ENCODE measurements around the gene TRAK1.

TRAK1 gene

DNA sequence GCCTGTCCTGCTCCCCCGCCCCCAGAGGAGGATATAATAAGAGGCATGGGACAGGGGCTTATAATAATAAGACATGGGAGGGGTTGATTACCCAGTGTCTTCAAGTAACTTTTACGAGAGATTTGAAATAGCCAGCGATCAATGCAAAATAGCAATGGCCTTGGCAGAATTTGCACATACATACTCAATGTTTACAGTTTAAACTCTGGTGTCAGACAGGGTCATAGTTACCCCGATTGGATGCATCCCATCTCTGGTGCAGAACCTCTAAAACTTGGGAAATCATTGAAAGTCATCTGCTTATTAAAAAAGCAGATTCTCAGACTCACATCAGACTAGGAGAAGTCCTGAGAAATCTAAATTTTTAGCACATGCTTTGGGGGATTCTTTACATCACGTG is 61.0 kb downstream of the TRAK1 start:
- H3K9me3 ChIP-seq (ENCODE audit: control extremely low read depth in 1 of 5, control insufficient read depth in 4 of 5, insufficient read depth in 2 of 5, low read depth in 1 of 5, low read length in 4 of 5): no peaks in the 10 kb centered on the region
- ChIA-PET CTCF (interaction anchor here (1.6 kb wide), 1 partner anchor 40 kb away, joined by 7 read pairs; no protein-coding TSS in a partner anchor), POLR2A (no interaction called here)
- no peak overlapping the region for H3K27ac ChIP-seq (ENCODE audit: insufficient read depth in 1 of 2, low read depth in 1 of 2, low read length in 2 of 2, poor library complexity in 1 of 2, severe bottlenecking in 2 of 2)
- 100% methylated on average over 4 of the region's 5 CpGs for WGBS (ENCODE audit: insufficient coverage)
- no peak overlapping the region for H3K4me3 ChIP-seq (ENCODE audit: control insufficient read depth in 1 of 7, extremely low read depth in 1 of 7, insufficient read depth in 4 of 7, low read depth in 2 of 7, low read length in 6 of 7)
- peaks cover 0 to 3% (median 1%) of the 10 kb centered on the region in 4 experiments for H3K36me3 ChIP-seq (ENCODE audit: control insufficient read depth in 4 of 4, insufficient read depth in 4 of 4, low read length in 3 of 4)
- peaks cover 0 to 15% (median 9%) of the 10 kb centered on the region in 4 experiments for H3K4me1 ChIP-seq (ENCODE audit: control extremely low read depth in 1 of 4, control insufficient read depth in 4 of 4, insufficient read depth in 4 of 4, low read length in 3 of 4)
- no peaks in the 10 kb centered on the region for H3K27me3 ChIP-seq (replicated peaks in 2 of 5; ENCODE audit: control insufficient read depth in 4 of 5, insufficient read depth in 5 of 5, low read length in 4 of 5)
- no peak for DNase-seq

DNA sequence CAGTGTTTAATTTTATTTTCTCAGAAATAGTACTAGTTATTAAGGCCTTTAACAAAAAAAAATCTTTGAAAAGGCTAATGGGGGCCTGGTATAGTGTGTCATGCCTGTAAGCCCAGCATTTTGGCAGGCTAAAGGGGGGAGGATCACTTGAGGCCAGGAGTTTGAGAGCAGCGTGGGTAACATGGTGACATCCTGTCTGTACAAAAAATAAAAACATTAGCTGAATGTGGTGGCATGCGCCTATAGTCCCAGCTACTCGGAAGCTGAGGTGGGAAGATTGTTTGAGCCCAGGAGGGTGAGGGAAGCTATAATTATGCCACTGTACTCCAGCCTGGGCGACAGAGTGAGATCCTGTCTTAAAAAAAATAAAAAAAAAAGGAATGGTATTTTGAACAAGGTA is 61.9 kb downstream of the TRAK1 start:
- Histone ChIP-seq H3K4me1 (ENCODE audit: control extremely low read depth in 1 of 4, control insufficient read depth in 4 of 4, insufficient read depth in 4 of 4, low read length in 3 of 4) (peaks cover 0 to 14% (median 4%) of the 10 kb centered on the region in 4 experiments), H3K36me3 (ENCODE audit: control insufficient read depth in 4 of 4, insufficient read depth in 4 of 4, low read length in 3 of 4) (peaks cover 0 to 3% (median 1%) of the 10 kb centered on the region in 4 experiments), H3K4me3 (ENCODE audit: control insufficient read depth in 1 of 7, extremely low read depth in 1 of 7, insufficient read depth in 4 of 7, low read depth in 2 of 7, low read length in 6 of 7) (no peak overlapping the region), H3K27ac (ENCODE audit: insufficient read depth in 1 of 2, low read depth in 1 of 2, low read length in 2 of 2, poor library complexity in 1 of 2, severe bottlenecking in 2 of 2) (no peak overlapping the region), H3K27me3 (replicated peaks in 2 of 5; ENCODE audit: control insufficient read depth in 4 of 5, insufficient read depth in 5 of 5, low read length in 4 of 5) (no peaks in the 10 kb centered on the region), H3K9me3 (ENCODE audit: control extremely low read depth in 1 of 5, control insufficient read depth in 4 of 5, insufficient read depth in 2 of 5, low read depth in 1 of 5, low read length in 4 of 5) (no peaks in the 10 kb centered on the region)
- ChIA-PET POLR2A (no interaction called here), CTCF (no interaction called here)
- 84% methylated on average over 3 of the region's 4 CpGs for WGBS (ENCODE audit: insufficient coverage)
- no peak for DNase-seq

DNA sequence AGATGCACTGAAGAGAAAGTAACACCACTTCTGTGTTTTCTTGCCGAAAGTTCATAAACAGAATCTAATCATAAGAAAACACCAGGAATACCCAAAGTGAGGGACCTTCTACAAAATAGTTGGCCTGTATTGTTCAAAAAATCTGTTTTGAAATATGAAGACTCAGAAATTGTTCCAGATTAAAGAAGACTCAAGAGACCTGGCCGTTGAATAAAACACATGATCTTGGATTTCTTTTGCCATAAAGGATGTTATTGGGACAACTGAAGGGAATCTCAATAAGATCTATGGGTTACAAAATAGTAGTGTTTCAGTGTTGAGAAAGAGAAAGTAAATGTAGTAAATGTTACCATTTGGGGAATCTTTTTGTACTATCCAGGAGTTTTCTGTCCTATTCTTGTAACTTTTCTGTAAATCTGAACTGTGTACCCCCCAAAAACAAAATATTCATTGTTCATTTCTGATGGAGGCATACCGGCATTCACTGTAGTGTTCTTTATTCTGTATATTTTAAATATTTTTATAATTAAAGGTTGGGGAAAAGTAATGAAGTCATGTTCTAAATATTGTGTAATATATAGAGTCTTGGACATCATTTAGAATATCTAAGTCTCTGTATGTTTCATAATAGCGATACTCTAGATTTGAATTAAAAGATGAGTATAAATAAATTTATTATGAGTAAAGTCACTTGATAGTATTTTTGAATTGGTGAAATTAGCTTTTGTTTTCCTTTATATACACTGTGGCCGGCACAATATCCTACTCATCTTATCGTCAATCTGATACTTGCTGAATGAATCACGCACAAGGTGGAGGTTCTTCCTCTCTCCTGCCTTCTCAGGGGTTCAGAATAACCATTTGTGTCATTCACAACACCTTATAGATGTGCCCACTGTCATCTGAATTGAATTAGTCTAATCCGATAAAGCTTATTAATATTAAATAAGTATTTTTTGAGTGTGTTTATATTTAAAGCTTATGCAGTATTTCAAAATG is 66.7 kb downstream of the TRAK1 start:
- 44% methylated on average over 2 of the region's 8 CpGs for WGBS (ENCODE audit: insufficient coverage)
- no peak overlapping the region for H3K4me3 ChIP-seq (ENCODE audit: control insufficient read depth in 1 of 7, extremely low read depth in 1 of 7, insufficient read depth in 4 of 7, low read depth in 2 of 7, low read length in 6 of 7)
- DNase-seq: no peak
- no peaks in the 10 kb centered on the region for H3K27me3 ChIP-seq (replicated peaks in 2 of 5; ENCODE audit: control insufficient read depth in 4 of 5, insufficient read depth in 5 of 5, low read length in 4 of 5)
- H3K4me1 ChIP-seq (ENCODE audit: control extremely low read depth in 1 of 4, control insufficient read depth in 4 of 4, insufficient read depth in 4 of 4, low read length in 3 of 4): peaks cover 0 to 34% (median 21%) of the 10 kb centered on the region in 4 experiments
- POLR2A ChIA-PET: interaction anchor here (0.6 kb wide), 1 partner anchor 14 kb away, joined by 3 read pairs; no protein-coding TSS in a partner anchor
- no peak overlapping the region for H3K27ac ChIP-seq (ENCODE audit: insufficient read depth in 1 of 2, low read depth in 1 of 2, low read length in 2 of 2, poor library complexity in 1 of 2, severe bottlenecking in 2 of 2)
- H3K36me3 ChIP-seq (ENCODE audit: control insufficient read depth in 4 of 4, insufficient read depth in 4 of 4, low read length in 3 of 4): no peaks in the 10 kb centered on the region
- no peaks in the 10 kb centered on the region for H3K9me3 ChIP-seq (ENCODE audit: control extremely low read depth in 1 of 5, control insufficient read depth in 4 of 5, insufficient read depth in 2 of 5, low read depth in 1 of 5, low read length in 4 of 5)
- CTCF ChIA-PET: interaction anchor here (0.9 to 1.1 kb wide), 2 partner anchors 23 to 27 kb away, joined by 3 to 4 read pairs; no protein-coding TSS in a partner anchor

DNA sequence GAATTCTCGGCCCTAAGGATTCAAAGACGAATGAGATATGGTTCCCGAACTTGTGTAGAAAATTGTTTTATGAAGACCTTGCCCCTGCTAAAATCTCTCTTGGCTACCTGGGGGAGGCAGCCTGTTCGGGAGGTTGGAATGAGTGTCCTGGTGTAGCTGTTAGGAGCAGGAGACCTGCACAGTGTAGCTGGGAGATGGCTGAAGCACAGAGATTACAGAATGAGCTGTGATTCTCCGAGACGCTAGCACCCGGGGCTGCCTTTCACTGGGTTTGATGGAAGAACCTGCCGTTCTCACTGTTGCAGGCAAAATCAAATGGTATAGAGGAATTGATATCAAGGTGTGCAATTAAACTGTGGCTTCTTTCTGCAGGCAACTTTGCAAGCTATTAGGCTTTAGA is 68.0 kb downstream of the TRAK1 start:
- Histone ChIP-seq H3K36me3 (ENCODE audit: control insufficient read depth in 4 of 4, insufficient read depth in 4 of 4, low read length in 3 of 4) (no peaks in the 10 kb centered on the region), H3K9me3 (ENCODE audit: control extremely low read depth in 1 of 5, control insufficient read depth in 4 of 5, insufficient read depth in 2 of 5, low read depth in 1 of 5, low read length in 4 of 5) (no peaks in the 10 kb centered on the region), H3K4me1 (ENCODE audit: control extremely low read depth in 1 of 4, control insufficient read depth in 4 of 4, insufficient read depth in 4 of 4, low read length in 3 of 4) (peaks cover 3 to 39% (median 24%) of the 10 kb centered on the region in 4 experiments), H3K4me3 (ENCODE audit: control insufficient read depth in 1 of 7, extremely low read depth in 1 of 7, insufficient read depth in 4 of 7, low read depth in 2 of 7, low read length in 6 of 7) (no peak overlapping the region), H3K27me3 (replicated peaks in 2 of 5; ENCODE audit: control insufficient read depth in 4 of 5, insufficient read depth in 5 of 5, low read length in 4 of 5) (no peaks in the 10 kb centered on the region), H3K27ac (ENCODE audit: insufficient read depth in 1 of 2, low read depth in 1 of 2, low read length in 2 of 2, poor library complexity in 1 of 2, severe bottlenecking in 2 of 2) (no peak overlapping the region)
- ChIA-PET POLR2A (no interaction called here), CTCF (interaction anchor here (1.1 to 1.4 kb wide), 3 partner anchors 16 to 41 kb away, joined by 3 to 6 read pairs (median 4); no protein-coding TSS in a partner anchor)
- no peak for DNase-seq
- WGBS (ENCODE audit: insufficient coverage): 94% methylated on average over 6 of the region's 8 CpGs

DNA sequence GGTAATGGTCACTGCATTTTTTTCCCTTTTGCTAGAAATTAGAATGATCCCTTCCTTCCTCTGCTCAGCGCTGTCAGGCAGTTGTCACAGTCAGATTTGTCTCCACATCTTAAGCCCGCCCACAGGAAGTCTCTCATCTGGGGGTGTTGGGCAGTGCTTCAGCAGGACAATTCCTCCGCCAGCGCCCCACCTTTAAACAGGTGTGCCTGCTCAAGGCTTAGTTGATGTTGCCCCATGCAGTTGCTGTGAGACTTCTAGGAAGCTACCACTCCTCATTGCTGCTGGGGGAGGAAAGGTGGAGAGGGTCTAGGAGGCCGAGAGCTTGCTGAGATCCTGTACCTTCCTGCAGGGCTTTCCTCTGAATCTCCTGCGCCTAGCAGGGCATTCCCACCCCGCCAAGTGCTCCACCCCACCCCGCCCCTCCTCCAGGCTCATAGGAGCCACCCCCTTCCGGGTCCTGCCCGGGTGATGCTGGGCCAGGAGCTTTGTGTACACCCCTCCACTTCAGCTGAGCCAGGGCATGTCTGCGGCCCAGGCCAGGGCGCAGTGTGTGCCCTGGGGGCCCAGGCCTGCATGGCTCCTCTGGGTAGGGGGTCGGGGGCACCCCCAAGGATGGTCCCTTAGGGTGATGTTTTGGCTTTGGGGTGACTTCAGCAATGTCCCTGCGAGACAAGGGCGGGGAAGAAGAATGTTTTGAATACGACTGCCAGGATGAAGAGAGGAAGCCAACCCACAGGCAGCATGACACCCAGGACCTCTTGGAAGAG is 68.7 kb downstream of the TRAK1 start:
- DNase-seq: peak in 1 of 3 donors; percentile 32
- Histone ChIP-seq H3K4me1 (ENCODE audit: control extremely low read depth in 1 of 4, control insufficient read depth in 4 of 4, insufficient read depth in 4 of 4, low read length in 3 of 4) (peaks cover 3 to 46% (median 28%) of the 10 kb centered on the region in 4 experiments), H3K36me3 (ENCODE audit: control insufficient read depth in 4 of 4, insufficient read depth in 4 of 4, low read length in 3 of 4) (no peaks in the 10 kb centered on the region), H3K9me3 (ENCODE audit: control extremely low read depth in 1 of 5, control insufficient read depth in 4 of 5, insufficient read depth in 2 of 5, low read depth in 1 of 5, low read length in 4 of 5) (no peaks in the 10 kb centered on the region), H3K4me3 (ENCODE audit: control insufficient read depth in 1 of 7, extremely low read depth in 1 of 7, insufficient read depth in 4 of 7, low read depth in 2 of 7, low read length in 6 of 7) (peak overlapping the region in 2 of 7 experiments; percentile 16 to 43), H3K27ac (ENCODE audit: insufficient read depth in 1 of 2, low read depth in 1 of 2, low read length in 2 of 2, poor library complexity in 1 of 2, severe bottlenecking in 2 of 2) (no peak overlapping the region), H3K27me3 (replicated peaks in 2 of 5; ENCODE audit: control insufficient read depth in 4 of 5, insufficient read depth in 5 of 5, low read length in 4 of 5) (no peaks in the 10 kb centered on the region)
- CTCF ChIA-PET: interaction anchor here (1.3 to 1.4 kb wide), 2 partner anchors 16 to 42 kb away, joined by 3 to 6 read pairs; no protein-coding TSS in a partner anchor
- POLR2A ChIA-PET: no interaction called here
- WGBS (ENCODE audit: insufficient coverage): 52% methylated on average over 12 of the region's 16 CpGs

DNA sequence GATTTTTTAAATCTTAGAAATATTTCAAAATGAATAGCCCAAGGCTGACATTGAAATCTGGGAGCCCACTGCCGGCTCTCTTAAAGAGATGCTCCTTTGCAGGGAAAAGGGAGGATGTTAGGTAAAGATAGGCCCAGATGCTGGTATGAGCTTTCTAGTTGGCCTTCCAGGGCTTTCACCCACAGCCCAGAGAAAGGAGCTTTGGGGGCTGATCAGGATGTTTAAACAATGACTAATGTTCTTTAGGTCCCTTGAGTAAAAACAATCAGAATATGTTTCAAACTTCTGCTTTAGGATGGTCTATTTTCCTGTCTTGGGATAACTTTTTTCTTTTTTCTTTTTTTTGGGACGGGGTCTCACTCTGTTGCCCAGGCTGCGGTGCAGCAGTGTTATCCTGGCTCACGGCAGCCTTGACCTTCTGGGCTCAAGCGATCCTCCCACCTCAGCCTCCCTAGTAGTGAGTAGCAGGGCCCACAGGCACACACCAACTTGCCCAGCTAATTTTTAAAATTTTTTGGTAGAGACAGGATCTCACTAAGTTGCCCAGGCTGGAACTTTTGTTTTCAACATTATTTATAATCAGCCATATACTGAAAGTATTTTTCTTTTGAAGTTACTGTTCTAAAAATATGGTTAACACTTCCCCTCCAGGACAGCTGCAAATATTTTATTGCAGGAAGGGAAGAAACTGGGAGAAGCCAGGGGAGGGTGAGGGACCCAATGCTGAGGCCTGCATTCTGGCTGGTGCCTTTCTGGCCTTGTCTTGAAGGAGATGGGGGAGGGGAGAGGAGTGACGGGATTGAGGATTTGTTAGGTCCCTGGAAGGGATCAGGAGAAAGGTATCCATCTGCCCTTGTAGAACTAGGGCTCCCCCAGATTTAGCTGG is 70.1 kb downstream of the TRAK1 start:
- ChIA-PET CTCF (interaction anchor here (0.9 to 1.5 kb wide), 2 partner anchors 42 to 44 kb away, joined by 3 read pairs; no protein-coding TSS in a partner anchor), POLR2A (no interaction called here)
- no peak overlapping the region for H3K4me3 ChIP-seq (ENCODE audit: control insufficient read depth in 1 of 7, extremely low read depth in 1 of 7, insufficient read depth in 4 of 7, low read depth in 2 of 7, low read length in 6 of 7)
- peaks cover 3 to 47% (median 28%) of the 10 kb centered on the region in 4 experiments for H3K4me1 ChIP-seq (ENCODE audit: control extremely low read depth in 1 of 4, control insufficient read depth in 4 of 4, insufficient read depth in 4 of 4, low read length in 3 of 4)
- no peaks in the 10 kb centered on the region for H3K27me3 ChIP-seq (replicated peaks in 2 of 5; ENCODE audit: control insufficient read depth in 4 of 5, insufficient read depth in 5 of 5, low read length in 4 of 5)
- DNase-seq: no peak
- no peaks in the 10 kb centered on the region for H3K36me3 ChIP-seq (ENCODE audit: control insufficient read depth in 4 of 4, insufficient read depth in 4 of 4, low read length in 3 of 4)
- no peak overlapping the region for H3K27ac ChIP-seq (ENCODE audit: insufficient read depth in 1 of 2, low read depth in 1 of 2, low read length in 2 of 2, poor library complexity in 1 of 2, severe bottlenecking in 2 of 2)
- no peaks in the 10 kb centered on the region for H3K9me3 ChIP-seq (ENCODE audit: control extremely low read depth in 1 of 5, control insufficient read depth in 4 of 5, insufficient read depth in 2 of 5, low read depth in 1 of 5, low read length in 4 of 5)
- WGBS (ENCODE audit: insufficient coverage): 97% methylated on average over 5 of the region's 6 CpGs
